GM21825 (cell line): ENCODE measurements around the gene ADO.

Experiments
- ATAC-seq: cut with Tn5 transposase; IDR thresholded peaks from one replicate; pipeline ENCODE4 v1.9.1; 2021; ENCODE audit warnings: mild to moderate bottlenecking, moderate library complexity; ENCODE audit not compliant: unreplicated experiment

Gene ADO

GRCh38 chr10:62790571-62790970 lies 13.9 kb upstream of the ADO start:
- no peak for ATAC-seq

- no peak for ATAC-seq
Measured at GRCh38 chr10:62792261-62792660, 12.3 kb upstream of the ADO start.

- no peak for ATAC-seq
Measured at GRCh38 chr10:62794306-62794705, 10.2 kb upstream of the ADO start.

- no peak for ATAC-seq
Measured at GRCh38 chr10:62795100-62795499, 9.4 kb upstream of the ADO start.

- ATAC-seq: no peak
Measured at GRCh38 chr10:62795762-62796161, 8.8 kb upstream of the ADO start.

GRCh38 chr10:62796896-62797295 lies 7.6 kb upstream of the ADO start:
- no peak for ATAC-seq

DNA sequence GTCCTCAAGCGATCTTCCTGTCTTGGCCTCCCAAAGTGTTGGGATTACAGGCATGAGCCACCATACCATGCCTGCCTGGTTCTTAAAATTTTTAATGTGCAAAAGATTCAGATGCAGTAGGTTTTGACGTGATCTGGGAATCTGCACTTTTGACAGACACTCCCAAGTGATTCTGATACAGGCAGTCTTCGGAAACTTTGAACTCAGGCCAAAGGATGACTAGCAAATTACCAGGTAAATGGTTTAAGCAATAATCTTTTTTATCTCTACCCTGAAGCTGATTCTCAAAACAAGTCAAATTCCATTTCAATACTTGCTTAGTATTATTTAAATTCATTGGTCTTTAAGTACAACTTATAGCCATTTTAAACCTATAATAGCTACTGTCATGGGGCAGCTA lies 2.6 kb upstream of the ADO start:
- ATAC-seq: no peak

DNA sequence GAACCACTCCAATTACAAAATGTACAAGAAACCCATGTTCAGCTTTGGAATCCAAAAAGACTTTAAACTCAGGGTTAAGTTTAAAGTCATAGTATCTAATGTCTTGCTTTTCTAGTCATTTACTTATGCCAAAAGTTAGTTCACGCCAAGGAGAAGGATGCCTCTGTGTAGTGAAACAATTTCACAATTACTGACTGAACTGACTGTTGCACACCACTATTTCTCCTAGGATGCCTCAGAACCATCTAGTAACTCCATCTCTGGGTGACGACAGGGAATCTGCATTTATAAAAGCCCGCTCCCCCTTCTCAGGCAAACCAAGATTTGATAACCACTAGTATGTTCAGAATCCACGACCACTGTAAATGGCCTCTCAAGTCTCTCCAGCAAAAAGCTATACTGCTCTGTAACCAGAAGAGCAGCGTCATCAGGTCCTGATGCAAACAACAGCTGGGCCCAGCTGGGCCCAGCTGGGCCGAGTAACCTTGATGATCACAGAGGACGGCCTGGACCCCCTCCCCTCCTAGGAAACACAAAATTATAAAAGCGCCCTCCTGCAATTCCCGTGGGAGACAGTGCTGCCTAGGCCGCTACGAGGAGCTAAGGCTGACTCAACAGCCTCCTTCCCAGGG lies 680 bp upstream of the ADO start:
- ATAC-seq: no peak

DNA sequence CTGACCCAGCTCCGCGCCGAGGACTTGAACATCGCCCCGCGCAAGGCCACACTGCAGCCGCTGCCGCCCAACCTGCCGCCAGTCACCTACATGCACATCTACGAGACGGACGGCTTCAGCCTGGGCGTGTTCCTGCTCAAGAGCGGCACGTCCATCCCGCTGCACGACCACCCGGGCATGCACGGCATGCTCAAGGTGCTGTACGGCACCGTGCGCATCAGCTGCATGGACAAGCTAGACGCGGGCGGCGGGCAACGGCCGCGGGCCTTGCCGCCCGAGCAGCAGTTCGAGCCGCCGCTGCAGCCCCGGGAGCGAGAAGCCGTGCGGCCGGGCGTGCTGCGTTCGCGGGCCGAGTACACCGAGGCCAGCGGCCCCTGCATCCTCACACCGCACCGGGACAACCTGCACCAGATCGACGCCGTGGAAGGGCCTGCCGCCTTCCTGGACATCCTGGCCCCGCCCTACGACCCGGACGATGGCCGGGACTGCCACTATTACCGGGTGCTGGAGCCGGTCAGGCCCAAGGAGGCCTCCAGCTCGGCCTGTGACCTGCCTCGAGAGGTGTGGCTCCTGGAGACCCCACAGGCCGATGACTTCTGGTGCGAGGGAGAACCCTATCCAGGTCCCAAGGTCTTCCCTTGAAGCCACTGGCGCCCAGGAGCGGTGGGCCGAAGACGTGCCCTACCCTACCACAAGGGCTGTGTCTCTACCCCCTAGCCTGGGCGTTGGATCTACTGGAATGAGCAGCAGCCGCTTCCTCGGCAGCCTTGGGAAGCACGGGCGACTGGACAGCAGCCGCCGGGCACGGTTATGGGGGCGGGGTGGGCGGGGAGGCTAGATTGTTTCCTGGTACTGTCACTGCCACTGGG lies 945 bp downstream of the ADO start:
- ATAC-seq: peak; percentile 17

GRCh38 chr10:62806251-62806650 lies 1.7 kb downstream of the ADO start:
- no peak for ATAC-seq

- no peak for ATAC-seq
Measured at GRCh38 chr10:62810156-62810902, 5.8 kb downstream of the ADO start.

DNA sequence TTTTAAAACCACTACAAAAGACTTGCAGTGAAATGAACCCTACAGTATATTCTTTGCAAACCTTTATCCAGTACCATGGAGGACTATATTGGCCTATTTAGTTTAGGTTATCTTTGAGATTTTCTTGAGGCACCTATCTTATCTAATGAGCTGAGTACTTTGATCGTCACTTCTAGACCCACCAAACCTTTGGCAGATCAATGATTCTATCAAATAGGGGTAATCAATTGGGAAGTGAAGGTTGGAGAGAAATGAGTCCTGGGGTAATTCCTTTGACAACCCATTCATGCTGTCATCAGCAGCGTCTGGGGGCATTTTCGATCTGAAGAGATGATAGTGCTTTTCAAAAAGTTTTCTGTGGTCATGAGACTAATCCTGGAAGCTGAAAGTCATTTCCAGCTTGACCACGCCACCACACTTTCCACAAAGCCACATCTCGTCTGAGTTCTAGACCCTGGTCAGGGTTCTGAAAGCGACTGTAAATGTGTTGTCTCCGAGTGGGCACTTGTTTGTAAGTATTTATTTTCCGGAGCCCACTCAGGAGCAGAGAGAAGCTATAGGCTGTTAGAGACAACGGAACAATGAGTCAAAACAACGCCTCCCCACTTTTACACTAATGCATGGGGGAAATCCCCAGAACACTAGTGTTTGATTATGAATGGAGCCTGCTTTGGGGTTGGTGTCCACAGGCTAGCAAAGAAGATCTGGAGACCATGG lies 6.8 kb downstream of the ADO start:
- peak; percentile 38 for ATAC-seq

DNA sequence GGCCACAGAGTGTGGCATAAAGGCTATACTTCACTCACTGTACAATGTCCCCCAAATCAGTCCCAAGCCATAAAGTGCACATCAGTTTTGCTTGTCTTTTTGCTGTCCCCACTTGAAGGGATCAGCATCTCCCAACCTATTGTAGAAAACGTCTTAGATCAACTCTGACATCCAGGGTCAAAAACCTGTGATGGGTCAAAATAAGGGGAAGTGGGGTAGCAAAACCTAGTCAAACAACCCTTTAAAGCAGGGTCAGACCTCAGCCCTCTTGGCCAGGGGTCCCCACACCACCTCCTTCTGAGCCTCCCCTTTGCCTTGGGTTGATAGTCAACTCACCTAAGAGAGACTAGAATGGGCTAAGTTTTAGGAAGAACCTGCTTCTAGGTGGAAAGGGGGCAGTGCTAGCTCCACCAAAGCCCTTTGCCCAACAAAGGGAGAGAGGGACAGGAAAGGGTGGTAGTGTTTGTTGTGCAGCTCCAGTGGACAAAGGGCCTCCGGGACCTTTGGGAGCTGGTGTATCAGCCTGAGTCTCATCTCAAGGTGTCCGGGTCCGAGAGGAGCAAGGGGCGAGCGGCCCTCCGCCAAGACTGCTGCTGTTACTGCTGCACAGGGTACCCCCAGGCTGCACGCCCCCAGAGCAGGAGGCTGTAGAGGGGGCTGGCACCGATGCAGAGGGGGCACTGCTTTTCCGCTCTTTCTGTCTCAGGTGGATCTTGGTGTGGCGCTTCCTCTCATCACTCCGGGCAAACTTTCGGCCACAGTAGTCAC lies 8.3 kb downstream of the ADO start:
- ATAC-seq: no peak

- ATAC-seq: no peak
Measured at GRCh38 chr10:62813453-62813852, 8.9 kb downstream of the ADO start.

GRCh38 chr10:62813981-62814380 lies 9.5 kb downstream of the ADO start:
- ATAC-seq: no peak

DNA sequence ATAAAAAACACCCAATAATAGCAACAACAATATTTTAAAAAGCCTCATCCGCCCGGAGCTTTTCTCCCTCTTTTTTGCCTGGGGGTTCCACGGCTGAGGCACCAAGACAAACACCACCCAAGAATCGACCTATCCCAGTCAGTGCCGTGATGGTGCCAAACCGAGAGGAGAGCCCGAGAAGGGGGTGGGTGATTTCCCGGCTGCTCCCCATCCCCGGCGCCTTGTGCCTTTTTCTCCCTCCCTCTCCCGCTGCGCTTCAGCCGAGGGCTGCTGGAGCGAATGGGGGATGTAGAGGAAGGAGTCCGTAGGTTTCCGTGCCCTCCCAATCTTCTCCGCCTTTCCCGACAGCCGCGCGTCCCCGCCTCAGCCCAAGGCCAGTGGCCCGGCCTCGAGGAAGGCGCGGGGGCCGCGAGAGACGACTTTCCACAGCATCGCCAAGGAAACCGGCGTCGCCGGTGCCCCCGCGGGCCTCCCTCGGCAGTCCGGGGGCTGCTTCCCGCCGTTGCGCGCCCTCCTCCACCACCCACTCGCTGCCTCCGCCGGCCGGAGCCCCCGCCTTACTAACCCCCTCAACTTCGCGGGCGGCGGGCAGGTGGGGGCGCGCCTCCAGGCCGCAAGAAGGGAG lies 10.3 kb downstream of the ADO start:
- no peak for ATAC-seq

DNA sequence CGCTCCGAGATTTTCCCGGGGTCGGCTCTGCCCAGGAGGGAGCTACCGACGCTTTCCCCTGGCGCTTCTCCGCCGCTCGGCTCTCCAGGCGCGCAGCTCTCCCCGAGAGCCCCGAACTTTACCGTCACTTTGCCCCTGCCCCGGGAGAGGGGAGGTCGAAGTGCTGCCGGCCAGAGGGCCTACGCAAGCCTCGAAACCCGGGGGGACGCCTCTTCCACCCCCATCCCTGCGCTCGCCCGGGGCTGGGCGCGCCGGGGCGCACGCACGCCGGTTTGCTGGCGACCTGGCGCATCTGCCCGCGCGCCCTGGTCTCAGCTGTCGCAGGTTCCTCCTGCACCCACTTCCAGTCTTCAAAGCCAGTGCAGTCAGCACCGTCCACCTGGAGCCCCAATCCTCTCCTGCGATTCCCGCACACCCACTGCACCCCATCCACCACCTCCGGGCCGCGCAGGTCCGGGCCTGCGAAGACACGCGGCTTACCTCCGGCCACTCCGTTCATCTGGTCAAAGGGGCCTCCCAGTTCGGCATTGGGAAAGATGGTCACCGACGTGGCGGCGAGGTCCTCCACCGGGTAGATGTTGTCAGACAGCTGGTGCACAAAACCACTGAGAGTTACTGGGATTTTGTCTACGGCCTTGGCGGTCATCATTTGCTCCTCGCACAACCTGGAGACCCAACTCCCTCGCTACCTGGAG lies 11.0 kb downstream of the ADO start:
- no peak for ATAC-seq

DNA sequence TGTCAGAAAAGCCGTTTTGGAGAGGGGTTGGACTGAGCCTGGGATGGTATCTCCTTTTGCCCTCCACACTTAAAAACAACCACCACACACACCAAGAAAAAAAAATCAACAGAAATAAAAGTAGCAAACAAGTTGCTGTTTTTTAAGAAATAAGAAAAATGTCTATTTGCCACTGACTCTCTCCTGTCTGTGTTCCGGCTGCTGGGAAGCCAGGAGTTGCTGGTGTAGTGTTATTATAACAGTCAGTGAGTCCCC lies 11.5 kb downstream of the ADO start:
- no peak for ATAC-seq

DNA sequence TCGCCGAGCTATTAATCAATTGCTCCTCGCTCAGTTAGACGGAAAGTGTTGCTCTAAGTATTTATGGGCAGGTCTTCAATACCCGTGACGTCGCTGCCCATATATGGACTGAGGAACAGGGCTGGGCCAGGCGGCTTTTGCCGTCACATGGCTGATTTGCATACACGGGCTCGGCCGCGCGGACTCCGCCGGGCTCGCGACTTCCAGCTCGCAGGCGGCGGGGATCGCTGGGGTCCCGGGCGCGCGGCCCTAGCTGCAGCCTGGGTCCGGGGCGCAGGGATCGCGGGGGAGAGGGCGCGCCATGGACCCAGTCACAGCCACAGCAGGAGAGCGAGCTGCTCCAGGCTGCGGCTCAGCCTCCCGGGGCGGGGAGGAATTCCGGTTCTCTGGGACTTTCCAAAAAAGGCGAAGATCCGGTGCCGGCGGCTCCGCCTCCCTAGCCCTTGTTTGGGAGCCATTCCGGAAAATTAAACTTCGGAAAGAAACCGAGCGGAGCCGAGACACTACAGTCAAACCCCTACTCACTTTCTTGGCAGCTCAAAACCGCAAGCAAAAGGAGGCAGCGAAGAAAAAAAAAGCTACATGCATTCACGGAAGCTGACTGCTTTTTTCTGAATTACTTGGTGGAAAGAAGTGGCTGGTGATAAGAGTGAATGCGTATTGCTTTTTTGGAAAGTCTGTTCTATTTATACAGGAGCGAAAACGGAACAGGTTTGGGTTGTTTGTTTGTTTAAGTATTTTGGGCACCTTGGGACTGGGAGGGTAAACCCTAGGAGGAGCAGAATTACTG lies 12.0 kb downstream of the ADO start, which contains the start of gene EGR2:
Gene EGR2 (minus strand): TSS at position 36 of the 790 bp plus-strand sequence. CDS start 337 bp downstream, outside the sequence.
- peak; percentile 71 for ATAC-seq
